WTC11 (cell line): Measurements from ENCODE around the gene LARP1.

Source experiments
- GABPB1 ChIP-seq: sonication (generic); formaldehyde crosslinking; IDR thresholded peaks from 2 replicates; pipeline ENCODE4 v1.8.1; 2023; ENCODE audit warnings: mild to moderate bottlenecking, missing genetic modification reagents
- ZNF121 ChIP-seq: sonication (generic); formaldehyde crosslinking; IDR thresholded peaks from 2 replicates; pipeline ENCODE4 v1.8.0; 2023; ENCODE audit warnings: missing genetic modification reagents

- no peak for TF ChIP-seq GABPB1 (CRISPR knock-in tag)
- TF ChIP-seq ZNF121 = no peak
Observed at GRCh38 chr5:154728939-154729588, 26.1 kb upstream of the LARP1 start.
